ENCODE data around the gene ZG16. TPM values are rescaled to one million over a fixed set of nuclear protein-coding genes. Genes with fewer than 3 reads are reported as not detected.

Gene ZG16
- total and polyA plus RNA-seq, 9 of the 15 experiments (the other 6 are each of a cell fraction or from before 2014, with no cell fraction given) = 0.04 TPM; not detected in 8

DNA sequence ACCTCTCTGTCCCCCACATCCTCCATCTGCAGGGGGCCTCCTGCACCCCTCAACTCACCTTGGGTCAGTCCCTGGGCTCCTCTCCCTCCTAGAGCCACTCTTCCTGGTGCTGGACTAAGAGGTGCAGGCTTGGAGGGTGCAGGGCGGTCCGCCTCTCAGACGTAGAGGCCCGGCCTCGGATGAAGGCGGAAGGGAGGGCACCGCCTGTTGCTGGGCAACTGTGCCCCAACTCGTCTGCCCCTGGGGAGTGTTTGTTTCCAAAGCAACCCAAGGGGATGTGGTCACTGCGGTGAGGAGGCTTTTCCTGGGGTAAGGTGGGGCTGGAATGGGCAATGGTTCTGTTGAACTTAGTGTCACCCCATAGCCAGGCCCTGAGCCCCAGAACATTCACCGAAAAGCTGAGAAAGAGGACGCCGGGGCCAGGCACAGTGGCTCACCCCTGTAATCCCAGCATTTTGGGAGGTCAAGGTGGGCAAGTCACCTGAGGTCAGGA lies 32.2 kb upstream of the ZG16 start, which contains the start of gene C16orf54:
Gene C16orf54, minus strand, starts transcription at position 138 of the 493 bp plus-strand sequence. CDS start 1,039 bp downstream, outside the sequence.
- H3K36me3 ChIP-seq (ENCODE audit: control insufficient read depth, insufficient read depth, low read length) = no peaks in the 10 kb centered on the region
- no peak within 1 kb of the TSS for H2AFZ ChIP-seq (ENCODE audit: low read depth, low read length)
- H3K79me2 ChIP-seq (ENCODE audit: control insufficient read depth, insufficient read depth, low read length) = no peaks in the 10 kb centered on the region
- CTCF ChIA-PET (ENCODE audit: low intra/inter-chr PET ratio) = no interaction called here
- intact Hi-C loops (cut with micrococcal nuclease) = no loop called here
- POLR2A ChIA-PET = no interaction called here
- H3K4me2 ChIP-seq (ENCODE audit: insufficient read depth, low read length) = no peak within 1 kb of the TSS
- H3K9ac ChIP-seq (ENCODE audit: insufficient read depth in 1 of 2, low read depth in 2 of 2, low read length in 2 of 2) = peak within 1 kb of the TSS in 1 of 2 experiments; percentile 35; a peak in 2 of 4 replicates
- H4K20me1 ChIP-seq (replicated peaks; ENCODE audit: control insufficient read depth, insufficient read depth, low read length) = no peaks in the 10 kb centered on the region
- 0 out of 2 replicates have a peak, but pooled peaks cover 2% of the 10 kb centered on the region for H3K9me3 ChIP-seq (replicated peaks; ENCODE audit: control insufficient read depth, insufficient read depth, low read depth, low read length)
- FAIRE-seq = no peak
- no TSS peak for BruUV-seq (replicated peaks)
- ATAC-seq = no peak
- no peak within 1 kb of the TSS for H3K4me3 ChIP-seq
- in situ Hi-C loops (cut with MboI) = no loop called here
- no peaks in the 10 kb centered on the region for H3K9me1 ChIP-seq (ENCODE audit: control insufficient read depth, insufficient read depth, low read length)
- 53% methylated on average over 11 of the region's 12 CpGs for WGBS (ENCODE audit: insufficient coverage, low coverage, missing lambda C conversion rate)
- H3K4me1 ChIP-seq (replicated peaks in 1 of 2; ENCODE audit: control insufficient read depth in 2 of 2, insufficient read depth in 2 of 2, low read length in 2 of 2) = peaks cover 0 to 18% of the 10 kb centered on the region in 2 experiments; a peak in 4 of 5 replicates
- no peaks in the 10 kb centered on the region for H3K27me3 ChIP-seq (ENCODE audit: control insufficient read depth in 2 of 2, insufficient read depth in 2 of 2, low read length in 2 of 2)
- H3K27ac ChIP-seq (ENCODE audit: extremely low read depth, low read depth, low read length) = no peak within 1 kb of the TSS
- no peak for TF ChIP-seq NR0B1 (IDR thresholded peaks at IDR 0.05; ENCODE audit: partially characterized antibody)
- no peak for TF ChIP-seq SMARCE1 (IDR thresholded peaks at IDR 0.05)
- no peak for TF ChIP-seq ZBTB7A (IDR thresholded peaks at IDR 0.05; ENCODE audit: borderline replicate concordance, control insufficient read depth, low read depth, low read length)
- no peak for TF ChIP-seq NCOA4 (IDR thresholded peaks at IDR 0.05; ENCODE audit: partially characterized antibody)
- TF ChIP-seq ZNF224 (CRISPR knock-in tag; IDR thresholded peaks at IDR 0.05) = no peak
- TF ChIP-seq RREB1 (CRISPR knock-in tag; IDR thresholded peaks at IDR 0.05) = no peak
- TF ChIP-seq HMG20A (CRISPR knock-in tag; conservative IDR thresholded peaks at IDR 0.05) = no peak
- no peak for TF ChIP-seq HNRNPUL1 (IDR thresholded peaks at IDR 0.05; ENCODE audit: low read length)
- no peak for TF ChIP-seq MEIS2 (IDR thresholded peaks at IDR 0.05; ENCODE audit: partially characterized antibody)
- TF ChIP-seq EWSR1 (IDR thresholded peaks at IDR 0.05; ENCODE audit: borderline replicate concordance, low read depth, partially characterized antibody) = no peak
- TF ChIP-seq ZNF507 (tag; conservative IDR thresholded peaks at IDR 0.05) = no peak
- no peak for TF ChIP-seq PRMT5 (CRISPR knock-in tag; IDR thresholded peaks at IDR 0.05)
- no peak for TF ChIP-seq SMAD2 (IDR thresholded peaks at IDR 0.05; ENCODE audit: low read depth, low read length)
- TF ChIP-seq TSC22D4 (tag; IDR thresholded peaks at IDR 0.05) = no peak
- no peak for TF ChIP-seq EGR1 (conservative IDR thresholded peaks at IDR 0.05)
- TF ChIP-seq STAT5A (IDR thresholded peaks at IDR 0.05; ENCODE audit: borderline replicate concordance, low read length) = no peak
- TF ChIP-seq HSF4 (CRISPR knock-in tag; IDR thresholded peaks at IDR 0.05; ENCODE audit: borderline replicate concordance) = no peak
- no peak for DNase-seq (ENCODE audit: extremely low read depth in 1 of 4, low spot score in 3 of 4)
